Upper lobe of left lung (tissue), 4 donors: ENCODE results near the gene BPIFA3.

ENCODE experiments used
- CTCF ChIP-seq, 6 experiments: fragments of 450-650 bp in 4 of 6; fragments of 200-600 bp in 2 of 6; sonication (generic) in 2 of 6; IDR thresholded peaks; one replicate each; pipeline ENCODE4 v1.5.1; 2016 to 2019; ENCODE audit warnings: antibody characterized with exemption in 6 of 6
- EP300 ChIP-seq, 4 donors: sonication (generic); formaldehyde crosslinking; IDR thresholded peaks; one replicate each; pipeline ENCODE4 v1.5.1; 2017; ENCODE audit warnings: antibody characterized with exemption in 4 of 4, control low read depth in 2 of 4
- POLR2A ChIP-seq, 4 donors: fragments of 450-650 bp; IDR thresholded peaks; one replicate each; pipeline ENCODE4 v1.5.1; 2016 to 2017; ENCODE audit warnings: antibody characterized with exemption in 4 of 4, mild to moderate bottlenecking in 2 of 4
- POLR2AphosphoS5 ChIP-seq, 2 donors: sonication (generic); formaldehyde crosslinking; IDR thresholded peaks; one replicate each; pipeline ENCODE4 v1.5.1; 2017; ENCODE audit warnings: antibody characterized with exemption in 2 of 2

GRCh38 chr20:33242319-33243100, 25.4 kb downstream of the BPIFA3 start:
- TF ChIP-seq POLR2A (IDR thresholded peaks at IDR 0.05), result no peak
- no peak for TF ChIP-seq CTCF (IDR thresholded peaks at IDR 0.05)
- TF ChIP-seq EP300 (IDR thresholded peaks at IDR 0.05), result no peak
- TF ChIP-seq POLR2AphosphoS5 (IDR thresholded peaks at IDR 0.05), result no peak
